Mesodermal cell (in vitro differentiated cells): ENCODE results near the gene GLE1.
A peak's percentile ranks its signal among the peaks of the same experiment; 100 is the strongest.

Experiments used
- H3K27ac ChIP-seq: 2 replicates; pipeline ENCODE4 v1.7.0; 2013; ENCODE audit warnings: mild to moderate bottlenecking, low read depth, low read length, moderate library complexity; ENCODE audit not compliant: severe bottlenecking
- H3K36me3 ChIP-seq: 2 replicates; pipeline ENCODE4 v1.7.1; 2013; ENCODE audit warnings: mild to moderate bottlenecking, low read length, moderate library complexity; ENCODE audit not compliant: control insufficient read depth, insufficient read depth
- H3K4me1 ChIP-seq: one replicate; pipeline ENCODE4 v1.7.1; 2013; ENCODE audit warnings: mild to moderate bottlenecking, low read length; ENCODE audit not compliant: insufficient read depth, control insufficient read depth, poor library complexity, severe bottlenecking
- H3K4me3 ChIP-seq: 2 replicates; pipeline ENCODE4 v1.7.0; 2013; ENCODE audit warnings: low read length, control low read depth, mild to moderate bottlenecking; ENCODE audit not compliant: insufficient read depth, poor library complexity, severe bottlenecking; ENCODE audit errors: extremely low read depth
- H3K9me3 ChIP-seq: 2 replicates; pipeline ENCODE4 v1.7.1; 2013; ENCODE audit warnings: mild to moderate bottlenecking, low read length, moderate library complexity; ENCODE audit not compliant: control insufficient read depth
- WGBS, 2 experiments: methylation state at CpG; one replicate each; pipeline ENCODE4 v1.1.5; 2013; ENCODE audit warnings: missing lambda C conversion rate in 2 of 2; ENCODE audit not compliant: insufficient coverage in 2 of 2; 5-methylcytosine and 5-hydroxymethylcytosine counted together

Gene GLE1

DNA sequence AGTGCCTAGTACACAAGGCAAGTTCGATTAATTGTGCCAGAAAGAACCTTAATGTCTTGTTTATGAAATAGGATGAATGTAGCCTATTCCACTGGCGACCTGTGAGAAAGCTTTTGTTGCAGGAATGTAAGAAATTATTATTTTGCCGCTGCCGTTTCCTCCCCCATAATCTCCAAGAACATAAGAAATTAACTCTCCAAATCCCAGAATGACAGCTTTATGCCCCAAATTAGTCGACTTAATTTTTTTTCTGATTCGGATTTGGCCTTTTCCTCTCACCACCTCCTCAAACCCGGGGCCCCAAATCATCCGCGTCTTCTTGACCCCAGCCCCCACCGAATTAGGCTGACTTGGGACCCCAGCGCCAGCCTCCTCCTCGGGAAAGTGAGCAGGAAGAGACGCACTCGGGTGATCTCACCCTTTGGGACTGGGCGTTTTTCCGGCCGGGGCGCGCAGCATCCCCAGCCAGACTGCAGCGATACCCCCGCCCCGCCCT, 47.2 kb downstream of the GLE1 start:
- H3K4me1 ChIP-seq, result peaks cover 45% of the 10 kb centered on the region
- H3K36me3 ChIP-seq, result no peaks in the 10 kb centered on the region
- peak overlapping the region; percentile 72 for H3K27ac ChIP-seq
- peak overlapping the region; percentile 79 for H3K4me3 ChIP-seq
- no peaks in the 10 kb centered on the region for H3K9me3 ChIP-seq
- WGBS, 2 experiments, result 4 to 6% methylated on average over 16 to 18 of the region's 22 CpGs

DNA sequence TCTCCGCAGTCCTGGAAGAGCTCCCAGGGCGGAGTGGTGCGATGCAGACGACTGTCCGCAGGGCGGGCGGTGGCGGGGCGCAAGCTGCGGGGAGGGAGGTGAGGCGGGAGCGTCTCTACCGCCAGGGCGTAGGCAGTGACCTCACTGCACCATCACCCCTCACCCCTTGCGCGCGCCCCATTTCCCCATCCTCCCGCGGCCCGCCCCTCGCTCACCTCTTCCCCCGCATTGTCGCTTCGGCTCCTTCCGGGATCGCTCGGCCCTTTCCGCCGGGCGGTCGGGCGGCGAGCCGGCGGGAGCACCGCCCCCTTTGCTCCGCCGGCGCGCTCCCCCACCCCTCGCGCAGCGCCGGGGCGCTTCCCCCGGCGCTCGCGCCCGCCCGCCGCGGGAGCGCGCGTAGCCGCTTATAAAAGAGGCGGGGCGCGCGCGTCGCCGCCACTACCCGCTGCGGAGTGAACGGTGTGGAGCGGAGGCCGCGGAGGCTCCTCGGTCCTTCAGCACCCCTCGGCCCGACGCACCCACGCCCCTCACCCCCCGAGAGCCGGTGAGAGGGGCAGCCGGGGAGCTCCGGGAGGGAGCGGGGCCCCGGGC, 47.7 kb downstream of the GLE1 start, which contains the start of gene SPTAN1:
TSS of gene SPTAN1 (plus strand) at position 435 of the 591 bp plus-strand sequence. CDS start 14,154 bp downstream, outside the sequence.
- peak within 1 kb of the TSS; percentile 79 for H3K4me3 ChIP-seq
- H3K4me1 ChIP-seq, result peaks cover 45% of the 10 kb centered on the region
- 0% methylated on average over 36 to 55 of the region's 81 CpGs for WGBS, 2 experiments

DNA sequence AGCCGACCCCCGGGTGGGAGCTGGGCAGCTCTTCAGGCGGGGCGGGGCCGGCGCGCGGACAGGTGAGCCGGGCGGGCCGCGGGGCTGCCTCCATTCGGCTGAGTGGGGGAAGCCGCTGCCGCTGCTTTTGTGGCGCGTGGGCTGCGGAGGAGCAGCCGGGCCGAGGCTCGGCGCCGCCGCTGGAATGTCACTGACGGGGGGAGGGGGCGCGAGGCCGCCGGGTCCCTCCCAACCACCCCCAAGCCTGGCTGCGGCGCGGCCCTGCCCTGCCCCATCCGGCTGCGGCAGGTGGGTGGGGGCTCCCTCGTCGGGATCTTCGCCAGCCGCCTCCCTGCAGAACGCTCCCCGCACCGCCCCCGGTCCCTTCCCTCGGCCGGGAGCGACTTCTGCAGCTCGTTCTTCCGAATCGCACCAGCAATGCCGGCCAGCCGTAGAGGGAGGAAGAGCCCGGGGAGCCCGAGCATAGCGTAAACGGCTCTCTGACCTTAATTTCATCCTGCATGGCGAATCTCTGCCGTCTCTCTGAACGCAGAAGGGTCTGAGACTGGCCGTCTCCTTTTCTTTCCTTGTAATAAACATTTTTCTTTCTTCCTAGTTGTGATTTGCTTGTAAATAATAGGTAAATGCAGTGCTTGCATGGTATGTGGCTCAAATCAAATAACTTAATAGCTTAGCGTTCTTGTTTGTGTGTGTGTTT, 48.4 kb downstream of the GLE1 start:
- 1% methylated on average over 26 to 41 of the region's 59 CpGs for WGBS, 2 experiments
- Histone ChIP-seq H3K9me3 (no peaks in the 10 kb centered on the region), H3K4me1 (peaks cover 45% of the 10 kb centered on the region), H3K4me3 (peak overlapping the region; percentile 79), H3K27ac (peak overlapping the region; percentile 86), H3K36me3 (no peaks in the 10 kb centered on the region)

More for the DNA sequence above, 47.7 kb downstream of the GLE1 start, which contains the start of gene SPTAN1:
- no peaks in the 10 kb centered on the region for H3K9me3 ChIP-seq
- H3K36me3 ChIP-seq, result no peaks in the 10 kb centered on the region
- H3K27ac ChIP-seq, result peak within 1 kb of the TSS; percentile 86

DNA sequence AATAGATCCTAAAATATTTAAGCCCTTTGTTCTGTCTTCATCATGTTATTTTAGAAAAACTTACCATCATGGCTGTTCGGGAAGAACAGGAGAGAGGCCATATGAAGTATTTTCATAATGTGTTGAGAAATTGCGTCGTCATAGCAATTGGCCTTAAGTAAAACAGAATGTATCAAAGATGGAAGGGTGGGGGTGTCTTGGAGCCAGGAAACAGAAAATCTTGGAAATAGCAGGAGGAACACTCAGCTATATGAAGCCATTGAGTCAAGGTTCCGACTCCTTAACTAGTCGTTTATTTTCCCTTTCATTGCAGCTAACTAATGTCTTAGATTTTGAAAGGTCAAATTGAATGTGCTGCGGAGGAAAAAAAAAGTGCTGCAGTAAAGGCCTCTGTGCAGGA, 49.2 kb downstream of the GLE1 start:
- peak overlapping the region; percentile 79 for H3K4me3 ChIP-seq
- peaks cover 48% of the 10 kb centered on the region for H3K4me1 ChIP-seq
- H3K36me3 ChIP-seq, result no peaks in the 10 kb centered on the region
- H3K9me3 ChIP-seq, result no peaks in the 10 kb centered on the region
- H3K27ac ChIP-seq, result peak overlapping the region; percentile 91
- 31 to 35% methylated on average over 4 to 5 of the region's 6 CpGs for WGBS, 2 experiments

DNA sequence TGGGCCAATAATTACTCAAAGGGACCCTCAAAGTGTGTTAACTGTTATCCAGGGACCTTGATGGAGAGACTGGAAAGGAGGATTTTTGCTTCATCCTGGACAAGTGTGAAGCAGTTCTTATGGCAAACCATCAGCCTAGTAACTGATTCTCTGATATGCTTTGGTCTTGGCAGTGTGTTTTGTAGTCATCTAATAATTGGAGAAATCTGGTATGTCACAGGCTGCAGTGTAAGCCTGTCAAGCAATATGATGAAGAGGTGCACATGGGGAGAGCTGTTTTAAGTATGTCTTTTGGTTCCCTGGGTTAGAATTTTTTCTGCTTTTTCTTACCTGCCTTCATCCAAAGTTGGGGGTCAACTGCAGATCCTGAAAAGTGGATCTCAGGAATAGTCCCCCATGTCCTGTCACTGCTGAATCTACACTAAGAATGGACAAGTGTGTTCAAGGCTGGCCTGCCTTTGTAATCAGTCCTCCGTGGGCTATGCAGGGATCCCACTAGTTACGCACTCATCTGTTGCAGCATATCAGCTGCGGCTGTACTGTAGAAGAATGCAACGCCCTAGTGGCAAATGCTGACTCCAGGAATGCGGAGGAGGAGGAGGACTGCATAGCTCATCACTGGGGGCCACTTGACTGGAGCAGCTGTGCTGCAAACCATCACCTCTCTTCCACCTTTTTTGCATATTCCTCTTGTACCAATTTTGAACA, 49.8 kb downstream of the GLE1 start:
- Histone ChIP-seq H3K27ac (peak overlapping the region; percentile 91), H3K4me3 (peak overlapping the region; percentile 79), H3K4me1 (peaks cover 53% of the 10 kb centered on the region), H3K9me3 (no peaks in the 10 kb centered on the region), H3K36me3 (no peaks in the 10 kb centered on the region)
- WGBS, 2 experiments, result 0 to 9% methylated on average over 3 to 5 of the region's 5 CpGs

DNA sequence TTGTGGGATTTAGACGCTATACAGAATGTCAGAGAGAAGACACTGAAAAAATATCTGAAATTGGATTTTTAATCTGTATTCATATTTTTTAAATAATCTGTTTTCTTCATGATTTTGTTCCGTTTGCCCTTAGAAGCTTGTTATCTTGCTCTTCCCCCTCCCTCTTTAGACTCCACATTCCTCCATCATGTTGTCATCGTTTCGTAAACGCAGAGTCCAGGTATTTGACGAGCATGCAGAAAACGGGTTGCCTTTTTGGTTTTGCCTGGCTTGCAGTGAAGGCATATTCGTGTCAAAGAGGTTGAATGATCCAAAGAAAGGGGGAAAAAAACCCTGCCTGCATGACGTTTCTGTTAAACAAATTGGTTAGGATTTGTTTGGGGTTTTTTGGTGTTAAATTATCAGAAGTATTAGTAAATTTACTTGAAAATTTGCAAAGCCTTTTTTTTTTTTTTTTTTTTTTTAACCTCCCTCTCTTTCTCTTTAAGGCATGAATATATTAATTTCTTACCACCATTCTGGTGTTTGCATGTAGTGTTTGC, 50.7 kb downstream of the GLE1 start:
- Histone ChIP-seq H3K27ac (peak overlapping the region; percentile 91), H3K4me1 (peaks cover 44% of the 10 kb centered on the region), H3K4me3 (peak overlapping the region; percentile 79), H3K36me3 (no peaks in the 10 kb centered on the region), H3K9me3 (no peaks in the 10 kb centered on the region)
- WGBS, 2 experiments, result 0 to 8% methylated on average over 2 to 7 of the region's 9 CpGs

DNA sequence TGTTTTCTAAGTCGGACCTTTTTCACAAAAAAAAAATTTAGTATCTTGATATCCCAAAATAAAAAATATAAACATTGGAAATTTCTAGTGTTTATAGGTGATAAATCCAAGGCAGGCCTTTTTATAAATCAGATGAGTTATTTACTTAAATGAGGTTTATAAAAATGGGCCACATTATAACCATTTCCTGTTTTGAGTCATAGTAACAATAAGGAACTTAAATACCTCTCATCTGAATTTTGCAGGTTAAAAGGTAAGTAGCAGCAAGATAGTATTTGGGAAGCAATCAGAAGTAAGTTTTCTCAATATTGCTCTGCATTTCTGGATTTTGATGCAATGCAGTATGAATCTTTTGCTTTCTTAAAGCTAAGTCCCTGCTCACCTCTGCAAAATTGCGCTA, 51.8 kb downstream of the GLE1 start:
- no peak overlapping the region for H3K4me3 ChIP-seq
- H3K36me3 ChIP-seq, result no peaks in the 10 kb centered on the region
- WGBS, 2 experiments, result 100% methylated on average over 1 of the region's 2 CpGs
- H3K27ac ChIP-seq, result no peak overlapping the region
- H3K9me3 ChIP-seq, result no peaks in the 10 kb centered on the region
- peaks cover 34% of the 10 kb centered on the region for H3K4me1 ChIP-seq

DNA sequence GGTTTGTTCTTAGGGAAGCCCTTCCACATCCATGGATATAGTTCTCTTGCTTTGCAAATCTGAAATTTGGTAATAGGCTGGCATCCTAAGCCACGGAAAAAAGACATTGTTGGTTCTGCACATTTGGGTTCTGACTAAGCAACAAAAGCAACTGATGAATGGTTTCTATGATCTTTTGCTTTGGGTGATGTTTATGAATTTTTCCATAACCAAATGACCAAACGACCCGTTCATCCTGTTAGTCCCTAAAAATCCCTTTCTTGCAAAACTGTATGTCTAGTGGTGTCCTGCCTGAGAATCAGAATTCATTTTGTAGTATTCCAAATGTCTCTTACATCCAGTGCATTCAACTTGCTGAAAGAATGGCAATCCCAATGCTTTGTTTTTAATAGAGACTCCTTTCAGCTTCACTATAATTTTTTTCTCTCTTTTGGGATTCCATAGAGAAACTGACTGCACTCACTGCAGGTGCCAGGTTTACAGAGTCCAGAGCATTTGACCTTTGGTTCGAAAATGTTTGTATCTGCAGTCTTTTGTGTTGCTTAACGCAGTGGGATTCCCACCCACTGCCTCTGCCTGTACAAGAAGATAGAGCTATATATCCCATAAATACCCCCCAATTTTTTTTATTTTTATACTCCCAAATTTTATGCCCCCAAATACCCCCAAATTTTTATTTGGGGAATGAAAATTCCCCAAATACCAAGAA, 52.6 kb downstream of the GLE1 start:
- Histone ChIP-seq H3K4me3 (no peak overlapping the region), H3K27ac (no peak overlapping the region), H3K36me3 (peaks cover 1% of the 10 kb centered on the region), H3K9me3 (no peaks in the 10 kb centered on the region), H3K4me1 (peaks cover 29% of the 10 kb centered on the region)
- 91 to 97% methylated on average over 3 to 4 of the region's 5 CpGs for WGBS, 2 experiments

DNA sequence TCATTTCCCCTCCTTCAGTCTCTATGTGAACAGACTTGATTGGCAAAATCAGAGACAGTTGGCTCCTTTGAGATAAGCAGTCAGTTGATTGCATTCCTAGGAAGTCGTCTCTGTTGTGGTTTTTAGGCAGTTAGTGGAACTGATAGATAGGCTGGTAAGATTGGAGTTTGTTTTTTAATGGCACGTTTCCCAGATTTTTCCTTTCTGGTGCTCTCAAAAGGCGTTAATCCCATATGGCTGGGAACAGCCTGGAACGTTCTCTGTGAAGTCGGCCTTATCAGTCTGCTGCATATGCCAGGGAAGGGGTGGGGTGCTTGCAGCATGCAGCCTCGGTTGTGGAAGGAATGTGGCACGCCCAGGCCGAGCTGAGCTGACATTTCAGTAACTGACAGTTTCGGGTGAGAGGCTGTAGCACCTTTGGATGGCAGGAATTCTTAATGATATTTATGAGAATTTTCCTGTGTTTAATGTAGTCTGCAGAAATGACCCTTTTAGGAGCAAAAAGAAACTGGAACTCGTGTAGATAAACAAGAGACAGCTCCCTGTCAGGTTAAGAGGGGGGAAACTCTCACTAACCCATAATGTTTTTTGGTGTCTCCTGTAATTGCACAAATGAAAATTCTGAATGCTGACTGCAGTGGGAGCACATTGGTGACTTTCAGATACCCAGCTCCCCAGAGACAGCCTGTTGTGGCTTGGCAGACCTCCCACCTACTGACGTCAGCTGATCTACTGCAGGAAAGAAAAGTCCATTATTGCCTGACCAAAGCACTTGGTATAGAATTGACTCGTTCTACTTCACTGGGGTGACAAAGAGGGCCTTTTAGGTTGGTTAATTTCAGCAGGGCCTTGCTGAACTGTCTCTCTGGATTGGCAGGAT, 54.2 kb downstream of the GLE1 start:
- Histone ChIP-seq H3K4me1 (peaks cover 27% of the 10 kb centered on the region), H3K27ac (peak overlapping the region; percentile 68), H3K4me3 (no peak overlapping the region), H3K9me3 (no peaks in the 10 kb centered on the region), H3K36me3 (peaks cover 10% of the 10 kb centered on the region)
- 16 to 34% methylated on average over 9 to 10 of the region's 12 CpGs for WGBS, 2 experiments
